HG03060 (cell line): ENCODE measurements around the gene RAD51B.
A peak's percentile ranks its signal among the peaks of the same experiment; 100 is the strongest.
"Not testable (repeated sequence)": the region's sequence is repeated elsewhere in the genome, so short reads cannot be mapped to it uniquely, and the experiment has no call there.

Source experiments
- ATAC-seq: cut with Tn5 transposase; IDR thresholded peaks from one replicate; pipeline ENCODE4 v1.9.1; 2021; ENCODE audit warnings: low read depth, moderate number of reproducible peaks; ENCODE audit not compliant: unreplicated experiment

The RAD51B gene

DNA sequence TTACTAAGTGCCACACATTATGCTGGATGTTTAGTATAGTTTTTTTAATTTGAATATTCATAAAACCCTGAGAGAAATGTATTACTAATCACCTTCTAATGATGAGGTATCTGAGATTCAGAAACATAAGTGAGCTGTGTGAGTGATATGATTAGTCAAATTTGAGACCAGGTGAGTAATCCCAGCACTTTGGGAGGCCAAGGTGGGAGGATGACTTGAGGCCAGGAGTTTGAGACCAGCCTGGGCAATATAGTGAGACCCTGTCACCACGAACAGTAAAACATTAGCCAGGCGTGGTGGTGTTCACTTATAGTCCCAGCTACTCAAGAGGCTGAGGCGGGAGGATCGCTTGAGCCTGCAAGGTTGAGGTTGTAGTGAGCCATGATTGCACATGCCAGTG is 438.4 kb downstream of the RAD51B start:
- ATAC-seq: no peak

DNA sequence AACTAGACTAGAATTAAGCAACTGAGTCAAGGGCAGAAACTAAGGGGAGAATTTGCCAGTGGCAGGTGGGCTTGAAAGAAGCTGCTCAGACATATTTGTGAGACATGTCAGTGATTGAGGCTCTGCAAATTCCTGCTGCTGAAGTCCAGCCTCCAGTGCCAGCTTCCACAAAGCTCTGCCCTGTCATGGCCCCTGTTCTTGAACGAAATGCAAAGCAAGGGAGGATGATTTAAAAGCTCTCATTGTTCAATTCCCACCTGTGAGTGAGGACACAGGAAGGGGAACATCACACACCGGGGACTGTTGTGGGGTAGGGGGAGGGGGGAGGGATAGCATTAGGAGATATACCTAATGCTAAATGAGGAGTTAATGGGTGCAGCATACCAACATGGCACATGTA is 439.4 kb downstream of the RAD51B start:
- not testable (repeated sequence) for ATAC-seq

DNA sequence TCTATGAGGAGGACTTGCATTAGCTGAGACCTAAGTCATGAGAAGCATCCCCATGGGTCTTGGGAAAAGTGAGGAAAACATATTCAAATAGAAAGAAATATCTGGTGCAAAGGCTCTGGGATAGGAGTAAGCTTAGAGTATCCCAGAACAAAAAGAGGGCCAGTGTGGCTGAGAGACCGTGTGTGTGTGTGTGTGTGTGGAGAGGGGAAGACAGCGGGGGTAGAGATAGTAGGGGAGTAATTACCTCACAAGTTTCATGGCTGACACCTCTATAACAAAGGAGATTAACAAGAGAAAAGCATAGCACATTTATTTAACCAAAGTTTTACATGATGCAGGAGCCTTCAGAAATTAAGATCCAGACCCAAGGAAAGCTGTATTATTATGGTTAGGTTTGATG is 440.5 kb downstream of the RAD51B start:
- ATAC-seq: no peak

DNA sequence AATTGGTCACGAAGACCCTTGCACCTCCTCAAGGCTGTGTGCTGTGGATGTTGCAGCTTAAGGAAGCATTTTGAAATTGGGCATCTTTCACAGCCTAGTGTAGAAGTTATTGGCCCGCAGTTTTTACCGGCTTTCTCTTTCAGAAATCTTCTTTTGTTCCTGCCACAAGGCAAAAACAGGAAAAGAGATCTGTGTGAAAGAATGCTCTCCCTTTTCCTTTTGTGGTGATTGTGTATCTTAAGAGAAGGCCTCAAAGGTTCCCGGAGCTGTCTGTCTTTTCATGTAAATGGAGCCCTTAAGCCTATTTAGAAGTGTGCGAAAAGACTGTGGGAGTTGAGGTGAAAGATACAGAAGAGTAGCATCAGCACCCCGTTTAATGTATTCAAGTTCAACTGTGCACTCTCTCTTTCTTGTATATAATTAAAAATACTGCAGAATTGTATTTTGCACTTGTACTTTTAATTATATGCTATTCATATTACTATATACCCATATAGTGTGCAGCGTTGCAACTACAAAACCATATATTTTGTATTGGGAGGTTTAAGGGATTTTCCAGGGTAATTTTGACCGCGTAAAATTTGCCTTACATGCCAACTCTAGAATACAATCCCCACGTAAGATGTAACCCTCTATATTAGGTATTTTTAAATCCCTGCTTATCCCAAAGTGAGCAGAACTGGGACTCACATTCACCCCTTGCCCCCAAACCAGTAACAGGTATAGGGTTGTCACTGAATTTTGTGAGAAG is 441.7 kb downstream of the RAD51B start:
- no peak for ATAC-seq

DNA sequence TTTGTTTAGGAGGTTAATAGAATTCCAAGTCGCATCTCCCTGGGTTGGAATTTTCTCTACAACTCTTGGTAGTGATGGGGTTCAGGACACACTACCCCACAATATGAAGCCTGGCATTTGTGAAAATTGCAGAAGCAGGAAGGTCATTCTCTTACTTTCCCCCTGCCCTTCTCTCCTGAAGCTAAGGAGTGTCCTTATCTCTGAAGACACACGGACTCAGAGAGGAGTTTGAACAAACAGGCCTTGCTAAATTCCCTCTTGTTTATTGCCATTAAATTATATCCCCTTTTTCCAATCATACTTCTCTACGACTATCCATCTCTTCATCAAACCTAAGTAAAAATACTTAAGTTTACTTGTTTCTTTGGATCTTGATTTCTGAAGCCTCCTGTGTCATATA is 443.0 kb downstream of the RAD51B start:
- ATAC-seq: no peak

DNA sequence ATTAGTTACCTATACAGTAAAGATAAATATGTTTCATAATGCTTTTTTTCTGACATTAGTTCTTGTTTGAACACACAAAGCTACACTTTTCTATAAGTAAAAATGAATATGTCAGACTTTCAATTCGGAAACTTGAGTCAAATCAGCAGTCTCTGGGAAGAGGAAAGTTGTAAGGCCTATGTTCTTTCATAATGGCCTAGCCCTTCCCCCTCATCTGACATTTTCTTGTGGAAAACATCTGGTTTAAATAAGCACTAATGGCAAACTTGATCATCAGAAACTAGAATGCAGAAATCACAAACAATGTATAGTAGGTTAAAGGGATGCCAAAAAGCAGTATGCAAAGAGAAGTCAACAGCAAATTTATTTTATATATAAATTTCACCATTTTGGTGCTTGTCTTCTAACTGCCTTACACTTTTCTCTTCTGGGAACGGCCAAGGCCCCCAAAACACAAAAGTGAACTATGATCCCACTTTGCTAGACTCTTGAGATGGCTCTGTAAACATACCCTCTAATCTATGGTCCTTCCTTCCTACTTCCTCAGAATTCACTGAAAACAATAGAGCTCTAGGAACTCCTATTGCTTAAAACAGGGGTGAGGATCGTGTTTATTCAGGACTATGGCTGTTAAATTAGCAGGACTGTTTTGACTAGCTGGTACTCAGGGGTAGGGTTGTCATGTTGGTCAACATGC is 444.1 kb downstream of the RAD51B start:
- no peak for ATAC-seq

DNA sequence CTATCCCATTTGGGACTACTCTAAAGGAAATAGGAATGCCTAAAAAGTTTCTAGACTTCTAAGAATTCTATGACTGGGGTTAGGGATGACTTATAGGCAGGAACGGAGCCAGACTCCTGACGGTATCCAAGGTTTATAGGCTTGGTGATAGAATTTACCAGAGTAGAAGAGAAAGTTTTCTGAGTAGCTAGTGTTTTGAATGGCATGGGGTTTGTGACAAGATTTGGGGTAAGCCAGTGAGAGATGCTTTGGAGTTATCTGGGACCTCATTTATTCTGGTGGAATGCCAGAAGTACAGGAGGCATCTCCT is 444.6 kb downstream of the RAD51B start:
- ATAC-seq: no peak

DNA sequence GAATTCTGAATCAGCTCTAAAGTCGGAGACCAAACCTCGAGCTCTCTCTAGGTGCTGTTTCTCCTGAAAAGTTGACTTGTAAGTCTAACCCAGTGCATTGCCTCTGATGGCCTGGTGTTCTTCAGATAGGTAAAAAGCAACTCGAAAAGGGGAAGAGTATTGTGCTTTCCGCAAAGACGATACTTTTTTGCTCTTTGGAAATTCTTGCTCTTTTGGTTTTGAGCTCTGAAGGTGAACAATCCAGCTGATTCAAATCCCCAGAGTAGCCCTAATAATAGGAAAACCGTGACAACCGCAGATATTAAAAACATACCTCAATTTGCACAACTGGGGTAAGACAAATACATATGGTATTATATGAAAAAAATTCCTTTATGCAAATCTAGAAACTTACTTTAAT is 447.4 kb downstream of the RAD51B start:
- ATAC-seq: no peak

DNA sequence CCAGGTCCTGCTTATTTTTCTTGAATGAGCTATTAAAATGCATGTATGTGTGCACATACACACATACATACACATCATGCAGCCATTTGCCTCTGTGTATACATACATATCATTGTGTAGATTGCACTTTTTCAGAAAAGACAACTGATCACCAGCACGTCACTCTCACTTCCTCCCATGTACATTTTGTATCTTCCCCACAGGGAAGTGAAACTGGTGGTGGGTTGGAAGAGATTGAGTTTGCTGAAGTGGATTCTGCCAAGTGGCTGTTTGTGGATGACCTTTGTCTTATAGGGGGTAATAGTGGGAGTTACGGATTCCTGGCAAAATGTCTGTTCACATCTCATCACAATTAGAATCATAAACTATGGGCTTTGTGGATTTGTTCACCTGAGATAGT is 448.6 kb downstream of the RAD51B start:
- ATAC-seq: peak; percentile 37

DNA sequence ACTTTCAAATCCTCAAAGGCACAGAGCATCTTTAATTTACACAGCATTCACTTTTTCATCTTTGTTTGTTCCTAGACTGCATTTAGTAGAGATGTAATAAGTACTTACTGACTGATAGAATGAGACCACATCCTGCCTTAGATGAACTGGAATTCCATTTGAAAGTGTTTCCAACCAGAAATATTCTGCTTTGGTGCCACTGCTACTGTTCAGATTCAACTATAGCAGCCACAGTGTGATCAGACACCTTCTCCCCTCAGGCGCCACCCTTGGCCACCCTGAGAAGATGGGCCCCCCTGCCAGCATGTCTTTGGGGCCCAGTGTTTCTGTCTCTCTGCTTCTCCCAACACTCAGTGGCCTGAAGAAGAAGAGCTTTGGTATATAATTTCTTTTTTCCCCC is 449.1 kb downstream of the RAD51B start:
- ATAC-seq: no peak

DNA sequence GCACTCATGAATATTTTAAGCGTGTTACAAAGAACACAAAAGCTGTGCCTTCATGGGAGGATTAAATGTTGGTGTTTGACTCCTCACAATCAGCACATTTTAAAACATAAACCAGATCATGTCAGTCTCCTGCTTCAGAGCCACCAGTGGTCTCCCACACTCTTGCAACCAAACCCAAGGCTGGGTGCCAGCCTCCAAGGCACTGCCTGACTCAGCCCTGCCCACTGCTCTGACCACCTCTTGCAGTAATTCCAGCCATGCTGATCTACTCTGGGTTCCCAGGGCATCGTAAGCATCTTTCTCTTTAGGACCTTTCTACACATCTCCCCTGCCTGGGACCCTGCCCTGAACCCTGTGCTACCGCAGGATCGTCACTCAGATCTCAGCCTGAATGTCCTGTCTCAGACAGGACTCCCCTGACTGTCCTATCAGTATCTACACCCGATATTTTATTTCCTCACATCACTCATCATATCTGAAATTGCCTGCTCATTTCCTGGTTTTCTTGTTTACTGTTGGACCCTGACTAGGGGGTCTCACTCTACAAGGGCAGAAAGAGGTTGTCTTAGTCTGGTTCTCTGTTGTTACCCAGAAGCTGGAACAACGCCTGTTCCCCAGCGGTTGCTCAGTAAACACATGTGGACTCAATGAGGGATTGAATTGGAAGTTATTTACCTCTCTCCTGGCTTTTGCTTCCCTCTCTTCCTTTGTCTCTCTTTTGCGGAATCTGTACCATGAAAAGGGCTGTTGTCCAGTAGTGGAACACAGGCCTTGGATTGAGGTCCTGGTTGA is 449.8 kb downstream of the RAD51B start:
- ATAC-seq: no peak

DNA sequence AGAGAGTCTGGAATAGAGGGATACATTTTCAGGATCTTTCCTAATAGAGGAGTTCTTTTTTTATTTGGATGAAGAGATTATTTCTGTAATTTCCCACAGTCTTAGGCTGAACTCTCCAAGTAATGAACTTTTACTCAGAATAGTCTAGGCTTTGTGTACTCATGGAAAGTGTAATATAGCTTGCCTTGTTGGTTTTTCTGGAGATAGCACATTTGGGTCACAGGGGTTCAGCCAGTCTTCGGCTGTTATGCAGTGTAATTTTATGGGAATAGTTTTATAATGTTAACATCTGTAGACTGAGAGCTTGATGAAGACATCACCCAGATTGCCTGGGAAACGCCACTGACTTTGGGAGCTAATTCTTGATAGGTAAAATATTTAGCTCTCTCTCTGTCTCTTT is 450.8 kb downstream of the RAD51B start:
- no peak for ATAC-seq

DNA sequence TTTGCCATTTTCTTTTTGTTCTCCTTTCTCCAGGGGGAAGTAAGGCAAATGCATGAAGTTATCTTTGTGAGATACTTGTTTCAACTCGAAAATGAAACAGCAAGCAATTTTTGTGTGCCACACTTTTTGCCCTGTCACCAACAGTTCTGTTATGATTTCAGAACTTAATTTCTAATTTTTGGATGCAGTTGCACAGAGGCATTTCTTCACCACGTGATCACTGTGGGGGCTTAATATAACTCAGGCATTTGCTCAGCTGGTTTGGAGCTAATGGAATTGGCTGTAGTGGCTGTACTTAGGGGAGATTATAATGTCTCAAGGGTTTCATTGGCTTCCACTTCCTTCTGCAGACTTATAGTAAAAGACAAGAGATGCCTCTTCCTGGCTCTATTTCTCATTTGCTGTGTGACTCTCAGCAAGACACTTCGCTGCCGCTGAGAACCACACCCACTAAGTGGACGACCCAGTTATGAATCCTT is 452.4 kb downstream of the RAD51B start:
- ATAC-seq: no peak

DNA sequence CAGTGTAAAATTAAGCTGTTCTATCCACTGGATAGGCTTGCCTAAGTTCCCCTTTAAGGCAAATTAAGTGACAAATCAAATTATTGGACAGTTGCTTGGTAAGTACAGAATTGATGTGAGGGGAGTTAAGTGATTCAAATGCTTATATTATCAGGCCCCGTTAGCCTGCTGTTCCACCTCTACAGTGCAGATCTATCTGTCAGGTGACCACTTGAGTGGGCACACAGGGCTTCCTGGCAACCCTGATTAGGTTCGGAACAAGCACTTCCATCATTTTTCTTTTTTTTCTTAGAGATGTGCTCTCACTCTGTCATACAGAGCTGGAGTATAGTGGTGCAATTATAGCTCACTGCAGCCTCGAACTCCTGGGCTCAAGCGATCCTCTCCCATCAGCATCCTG is 453.8 kb downstream of the RAD51B start:
- ATAC-seq: no peak

DNA sequence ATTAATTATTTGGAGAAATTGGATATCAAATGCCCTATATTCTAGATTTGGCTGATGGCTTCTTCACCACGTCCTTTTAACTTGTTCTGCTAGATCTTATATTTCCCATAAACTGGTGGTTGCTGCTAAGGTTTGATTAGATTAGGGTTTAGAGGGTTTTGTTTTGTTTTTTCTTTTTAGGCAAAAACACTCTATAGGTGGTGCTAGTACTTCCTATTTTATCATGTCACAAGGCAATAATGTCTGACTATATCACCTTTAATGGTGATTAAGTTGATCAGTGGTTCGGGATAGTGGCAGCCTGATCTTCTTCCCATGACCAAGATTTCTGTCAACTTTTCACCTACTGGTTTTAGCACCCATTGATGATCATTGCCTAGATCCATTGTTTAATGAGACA is 455.1 kb downstream of the RAD51B start:
- ATAC-seq: no peak

DNA sequence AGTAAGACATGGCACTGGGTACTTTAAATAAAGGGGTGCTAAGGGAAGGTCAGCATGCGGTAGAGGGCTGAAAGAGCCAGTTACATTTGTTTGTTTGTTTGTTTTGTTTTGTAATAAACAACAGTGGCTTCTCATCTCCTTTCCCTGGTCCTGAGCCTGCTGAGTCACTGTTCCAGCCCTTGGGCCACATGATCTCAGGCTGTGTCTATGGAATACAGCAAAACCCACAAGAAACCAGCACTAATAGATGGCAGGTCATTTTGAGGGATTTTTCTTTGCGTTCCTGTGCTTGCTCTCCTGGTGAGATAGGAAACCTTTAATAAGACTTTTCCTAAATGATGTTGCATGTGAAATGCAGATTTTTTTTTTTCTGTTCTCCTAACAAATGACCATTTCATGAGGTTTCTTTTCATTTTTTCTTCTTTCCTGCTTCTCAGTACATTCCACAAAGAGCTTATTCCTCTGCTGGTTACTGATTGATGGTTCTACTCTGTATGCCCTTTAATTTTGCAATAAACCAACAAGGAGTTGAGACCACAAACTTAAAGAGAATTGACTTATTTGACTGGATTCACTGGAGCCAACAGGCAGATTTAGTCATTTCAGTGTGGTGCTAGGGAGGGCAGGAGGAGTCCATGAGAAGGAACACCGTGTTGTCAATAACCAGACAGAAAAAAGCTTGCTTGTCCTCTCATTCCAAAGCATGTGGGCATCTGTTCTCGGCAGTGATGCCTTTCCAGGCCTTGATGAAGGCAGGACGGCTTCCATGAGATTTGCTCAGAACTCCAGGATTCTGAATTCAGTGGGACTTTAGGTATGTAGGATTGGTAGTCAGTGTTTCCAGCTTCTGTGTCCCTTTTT is 459.2 kb downstream of the RAD51B start:
- ATAC-seq: no peak

DNA sequence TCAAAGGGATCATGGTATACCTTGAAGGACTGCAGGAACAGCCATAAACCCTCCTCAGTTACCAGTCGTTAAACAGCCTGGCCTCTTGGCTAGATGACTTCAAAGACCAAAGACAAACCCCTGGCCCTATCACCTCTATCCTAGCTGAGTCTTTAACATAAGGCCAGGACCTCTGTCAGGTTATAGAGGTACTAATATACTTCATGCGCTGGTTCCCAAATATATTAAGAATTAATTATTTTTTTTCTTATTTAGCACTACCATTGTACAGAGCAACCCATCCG is 459.8 kb downstream of the RAD51B start:
- ATAC-seq: no peak

DNA sequence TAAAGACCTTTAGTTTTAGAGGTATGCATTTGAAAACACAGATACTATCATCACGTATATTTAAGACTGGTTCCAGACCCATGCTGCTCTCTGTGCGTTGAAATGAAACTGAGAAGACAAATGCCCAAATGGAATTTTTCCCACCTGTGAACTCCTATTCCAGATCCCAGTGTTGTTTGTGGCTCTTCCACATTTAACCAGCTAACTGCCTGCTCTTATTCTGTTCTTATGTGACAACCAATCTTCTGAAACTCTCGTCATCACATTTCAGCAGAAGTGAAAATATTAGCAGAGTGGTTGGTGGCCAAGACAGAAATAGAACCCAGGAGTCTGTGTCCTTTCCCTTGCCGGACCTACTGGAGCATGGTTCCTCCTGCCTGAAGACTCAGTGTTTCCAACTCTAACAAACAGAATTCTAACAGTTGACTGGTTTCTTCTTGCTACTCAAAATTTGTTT is 460.2 kb downstream of the RAD51B start:
- ATAC-seq: peak; percentile 30

DNA sequence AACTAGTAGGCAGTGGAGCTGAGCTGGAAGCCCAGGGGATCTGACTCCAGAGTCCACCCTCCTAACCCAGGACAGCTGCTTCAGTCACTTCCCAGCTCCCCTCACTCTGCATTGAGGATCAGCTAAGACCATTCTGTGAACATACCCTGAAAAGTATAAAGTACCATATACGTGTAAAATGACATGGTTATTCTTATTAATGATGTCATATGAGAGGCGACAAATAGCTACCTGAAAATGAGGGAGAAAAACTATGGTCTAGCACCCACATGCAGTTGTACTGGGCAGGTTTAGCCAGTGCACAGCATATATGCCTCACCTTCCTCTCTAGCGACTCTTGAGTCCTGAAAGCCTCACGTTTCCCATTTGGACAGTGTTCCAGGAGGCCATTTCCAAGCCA is 461.9 kb downstream of the RAD51B start:
- ATAC-seq: no peak

DNA sequence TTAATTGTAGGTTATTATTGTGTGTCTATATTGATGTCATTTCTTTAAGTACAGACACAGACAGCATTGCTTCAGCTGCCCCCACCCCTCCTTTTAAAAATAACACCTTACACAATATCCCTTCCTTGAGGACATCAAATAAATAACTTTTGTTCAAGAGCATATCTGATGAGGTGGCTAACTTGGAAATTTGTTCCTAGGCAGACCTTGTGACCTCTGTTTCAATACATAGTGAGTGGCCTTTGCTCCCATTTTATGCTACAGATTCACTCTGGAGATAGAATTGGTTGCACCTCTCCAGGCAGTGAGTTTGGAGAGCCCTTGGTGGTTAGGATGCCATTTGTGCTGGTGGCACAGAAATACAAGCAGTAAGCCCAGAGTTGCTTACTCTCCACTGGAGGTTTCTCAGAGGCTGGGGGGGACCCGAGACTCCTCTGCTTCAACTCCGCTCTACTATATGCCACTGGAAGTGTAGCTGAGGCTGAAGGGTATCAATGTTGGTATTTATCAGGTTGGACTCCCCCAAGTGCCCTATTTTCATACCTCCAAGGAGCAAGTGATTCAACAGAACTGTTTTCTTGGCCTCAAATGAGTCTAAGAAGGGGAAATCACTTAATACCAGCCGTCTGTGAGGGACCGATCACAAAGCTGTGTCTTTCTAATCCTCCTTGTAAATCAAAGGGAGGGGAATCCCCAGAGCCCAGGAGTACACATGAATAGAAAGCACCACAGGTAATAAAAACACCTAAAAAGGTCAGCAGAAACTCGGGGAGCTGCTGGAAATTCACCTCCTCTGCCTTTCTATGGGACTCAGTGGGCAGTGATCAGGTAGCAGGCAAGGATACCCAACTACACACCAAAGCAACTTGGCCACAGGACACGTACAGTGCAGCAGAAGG is 463.1 kb downstream of the RAD51B start:
- no peak for ATAC-seq
